ENCODE results near the gene CDK6. TPM values are rescaled to one million over a fixed set of nuclear protein-coding genes. Genes with fewer than 3 reads are reported as not detected.

CDK6 gene
- total and polyA plus RNA-seq, 10 of the 15 experiments (the other 5 are each of a cell fraction or from before 2014, with no cell fraction given): 8.0 to 118 (median 45.8) TPM

DNA sequence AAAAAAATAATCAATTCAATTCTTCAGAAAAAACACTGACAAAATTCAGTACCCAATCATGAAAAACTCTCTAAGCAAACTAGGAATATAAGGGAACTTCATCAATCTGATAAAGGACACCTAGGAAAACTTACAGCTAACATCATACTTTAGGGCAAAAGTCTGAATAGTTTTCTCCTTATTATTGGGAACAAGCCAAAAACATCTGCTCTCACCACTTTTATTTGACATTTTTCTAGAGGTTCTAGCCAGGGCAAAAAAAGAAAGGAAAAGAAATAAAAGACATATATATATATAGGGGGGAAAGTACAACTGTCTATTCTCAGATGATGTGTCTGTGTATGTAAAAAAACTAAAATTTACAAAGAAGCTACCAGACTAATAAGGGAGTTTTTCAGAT lies 19.0 kb downstream of the CDK6 start (continued):
- no peak for TF ChIP-seq IKZF1 (conservative IDR thresholded peaks at IDR 0.05)

DNA sequence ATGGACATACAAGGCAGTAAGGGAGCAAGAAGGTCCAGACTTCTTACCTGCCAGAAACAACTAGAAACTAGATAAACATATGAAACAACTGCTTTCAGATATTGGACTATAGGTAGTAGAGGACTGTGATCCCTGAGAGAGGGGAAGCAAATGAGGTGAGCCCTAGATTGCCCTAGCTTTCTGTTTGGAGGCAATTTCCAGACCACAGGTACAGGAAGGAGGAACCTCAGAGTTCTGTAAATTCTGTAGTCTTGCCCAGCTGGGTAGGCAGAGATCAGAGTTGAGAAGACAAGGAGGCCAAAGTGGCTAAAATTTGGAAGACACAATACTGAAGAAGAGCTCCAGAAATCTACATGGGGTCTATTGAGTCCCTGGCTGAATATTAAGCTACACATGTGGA lies 21.0 kb downstream of the CDK6 start:
- BruUV-seq (replicated peaks): no TSS peak
- H3K27ac ChIP-seq (ENCODE audit: control insufficient read depth, insufficient read depth): peak overlapping the region; percentile 1; the same call in 1 of the 2 replicates
- H3K9me3 ChIP-seq (replicated peaks; ENCODE audit: control insufficient read depth, insufficient read depth, low read length): peaks cover 25% of the 10 kb centered on the region
- no peaks in the 10 kb centered on the region for H4K20me1 ChIP-seq (ENCODE audit: control insufficient read depth, insufficient read depth)
- peaks cover 83% of the 10 kb centered on the region for H3K79me2 ChIP-seq (ENCODE audit: control insufficient read depth, insufficient read depth, low read length)
- ChIA-PET SMC1A (ENCODE audit: uncharacterized antibody, unreplicated experiment) (interaction anchor here (0.8 to 4.2 kb wide), 13 partner anchors 8 to 195 kb away, joined by 3 to 46 read pairs (median 5); no protein-coding TSS in a partner anchor), POLR2A (interaction anchor here (0.6 to 1.0 kb wide), 4 partner anchors 15 to 327 kb away, joined by 3 to 4 read pairs (median 3); no protein-coding TSS in a partner anchor), CTCF (interaction anchor here (0.9 to 3.8 kb wide), 6 partner anchors 9 to 190 kb away, joined by 3 to 21 read pairs (median 4); no protein-coding TSS in a partner anchor), RAD21 (ENCODE audit: unreplicated experiment) (interaction anchor here (1.1 to 12.0 kb wide), 3 partner anchors 15 to 233 kb away, joined by 3 to 124 read pairs (median 3); no protein-coding TSS in a partner anchor)
- TF ChIP-seq TCF7 (IDR thresholded peaks at IDR 0.05; ENCODE audit: borderline replicate concordance): no peak
- TF ChIP-seq SIN3A (IDR thresholded peaks at IDR 0.05; ENCODE audit: low read depth, low read length): no peak
- TF ChIP-seq ETV6 (conservative IDR thresholded peaks at IDR 0.05 in 1 of 2, IDR thresholded peaks at IDR 0.05 in 1 of 2; ENCODE audit: borderline replicate concordance in 1 of 2, low read depth in 1 of 2): peak in 1 of 2 experiments; percentile 17; a peak in 1 of 4 replicates
- TF ChIP-seq, protein P1, sequence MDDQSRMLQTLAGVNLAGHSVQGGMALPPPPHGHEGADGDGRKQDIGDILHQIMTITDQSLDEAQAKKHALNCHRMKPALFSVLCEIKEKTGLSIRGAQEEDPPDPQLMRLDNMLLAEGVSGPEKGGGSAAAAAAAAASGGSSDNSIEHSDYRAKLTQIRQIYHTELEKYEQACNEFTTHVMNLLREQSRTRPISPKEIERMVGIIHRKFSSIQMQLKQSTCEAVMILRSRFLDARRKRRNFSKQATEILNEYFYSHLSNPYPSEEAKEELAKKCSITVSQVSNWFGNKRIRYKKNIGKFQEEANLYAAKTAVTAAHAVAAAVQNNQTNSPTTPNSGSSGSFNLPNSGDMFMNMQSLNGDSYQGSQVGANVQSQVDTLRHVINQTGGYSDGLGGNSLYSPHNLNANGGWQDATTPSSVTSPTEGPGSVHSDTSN (IDR thresholded peaks at IDR 0.05; ENCODE audit: insufficient replicate concordance, low read depth, low read length): no peak
- peak; percentile 52 for TF ChIP-seq RUNX3 (IDR thresholded peaks at IDR 0.05; ENCODE audit: low read length)
- TF ChIP-seq CBFB (IDR thresholded peaks at IDR 0.05; ENCODE audit: low read depth): no peak
- DNase-seq (ENCODE audit: low read depth, low spot score): no peak
- no peak overlapping the region for H2AFZ ChIP-seq (ENCODE audit: control insufficient read depth, low read depth, low read length)
- intact Hi-C loops (cut with micrococcal nuclease; ENCODE audit: unreplicated experiment) (no loop called here), in situ Hi-C loops (cut with MboI) (loop anchor here (10.0 kb wide), 1 partner anchor 181 kb away; no protein-coding TSS in a partner anchor)
- no peak for FAIRE-seq
- peak; percentile 15 for ATAC-seq
- no peak overlapping the region for H3K9ac ChIP-seq (ENCODE audit: control insufficient read depth, insufficient read depth, low read length)
- no peaks in the 10 kb centered on the region for H3K27me3 ChIP-seq (replicated peaks in 1 of 2; ENCODE audit: control insufficient read depth in 2 of 2, insufficient read depth in 2 of 2, low read length in 1 of 2)
- H3K4me3 ChIP-seq: no peak overlapping the region
- peaks cover 32% of the 10 kb centered on the region for H3K4me1 ChIP-seq (ENCODE audit: control insufficient read depth, insufficient read depth, low read length)
- peaks cover 0 to 7% of the 10 kb centered on the region in 2 experiments; a peak in 2 of 4 replicates for H3K36me3 ChIP-seq (ENCODE audit: control insufficient read depth in 2 of 2, insufficient read depth in 2 of 2, low read length in 1 of 2)
- H3K4me2 ChIP-seq (ENCODE audit: control insufficient read depth, insufficient read depth): peak overlapping the region; percentile 38; the same call in 1 of the 2 replicates

Data from GM12878 (cell line).